Neural progenitor cell (in vitro differentiated cells): ENCODE data around the gene ZC3H8. TPM values are rescaled to one million over a fixed set of nuclear protein-coding genes. Genes with fewer than 3 reads are reported as not detected.

ENCODE experiments used
- DNase-seq: peaks from one replicate; pipeline ENCODE4 v3.0.0-alpha.2; 2016; ENCODE audit warnings: low spot score
- H2AFZ ChIP-seq: fragments of 200-600 bp; sonication (generic); replicated peaks from 2 replicates; pipeline ENCODE4 v1.6.1; 2016; ENCODE audit warnings: antibody characterized with exemption
- H3F3A ChIP-seq: fragments of 200-600 bp; sonication (generic); 2 replicates; pipeline ENCODE4 v1.6.1; 2016; ENCODE audit warnings: antibody characterized with exemption, low read depth
- H3K27ac ChIP-seq: fragments of 200-600 bp; sonication (generic); 2 replicates; pipeline ENCODE4 v1.5.1; 2016; ENCODE audit warnings: mild to moderate bottlenecking
- H3K27me3 ChIP-seq: fragments of 200-600 bp; sonication (generic); 2 replicates; pipeline ENCODE4 v1.6.1; 2016; ENCODE audit warnings: mild to moderate bottlenecking, moderate library complexity
- H3K36me3 ChIP-seq: fragments of 200-600 bp; sonication (generic); 2 replicates; pipeline ENCODE4 v1.5.1; 2016
- H3K4me1 ChIP-seq: fragments of 200-600 bp; sonication (generic); 2 replicates; pipeline ENCODE4 v1.6.1; 2016; ENCODE audit warnings: mixed run types
- H3K4me2 ChIP-seq: fragments of 200-600 bp; sonication (generic); 2 replicates; pipeline ENCODE4 v1.6.1; 2016
- H3K4me3 ChIP-seq: fragments of 200-600 bp; sonication (generic); 2 replicates; pipeline ENCODE4 v1.5.1; 2016
- H3K79me2 ChIP-seq: fragments of 200-600 bp; sonication (generic); 2 replicates; pipeline ENCODE4 v1.6.1; 2016; ENCODE audit warnings: low read depth
- H3K9ac ChIP-seq: fragments of 200-600 bp; sonication (generic); 2 replicates; pipeline ENCODE4 v1.6.1; 2016
- H3K9me3 ChIP-seq: fragments of 200-600 bp; sonication (generic); 2 replicates; pipeline ENCODE4 v1.5.1; 2016; ENCODE audit warnings: low read depth
- H4K20me1 ChIP-seq: fragments of 200-600 bp; sonication (generic); 2 replicates; pipeline ENCODE4 v1.6.1; 2016; ENCODE audit warnings: low read depth
- H3K27ac Mint-ChIP-seq: 3 replicates; pipeline ENCODE4 v1.8.0; 2021; ENCODE audit warnings: mixed read lengths
- H3K27me3 Mint-ChIP-seq: 2 replicates; pipeline ENCODE4 v1.8.0; 2022; ENCODE audit warnings: low read depth, mild to moderate bottlenecking, inconsistent platforms, moderate library complexity, mixed read lengths; ENCODE audit not compliant: insufficient read depth
- H3K36me3 Mint-ChIP-seq: 3 replicates; pipeline ENCODE4 v1.8.0; 2021; ENCODE audit warnings: mixed read lengths
- H3K4me1 Mint-ChIP-seq: 3 replicates; pipeline ENCODE4 v1.8.0; 2021; ENCODE audit warnings: mixed read lengths
- H3K4me3 Mint-ChIP-seq: 3 replicates; pipeline ENCODE4 v1.8.0; 2021; ENCODE audit warnings: mild to moderate bottlenecking, moderate library complexity, mixed read lengths
- H3K9me3 Mint-ChIP-seq: 3 replicates; pipeline ENCODE4 v1.8.0; 2020; ENCODE audit warnings: mixed read lengths
- CTCF ChIP-seq: fragments of 200-600 bp; sonication (generic); IDR thresholded peaks from 2 replicates; pipeline ENCODE4 v1.5.1; 2017; ENCODE audit warnings: antibody characterized with exemption, mild to moderate bottlenecking
- EZH2 ChIP-seq: fragments of 200-600 bp; sonication (generic); IDR thresholded peaks from 2 replicates; pipeline ENCODE4 v1.6.1; 2017; ENCODE audit warnings: antibody characterized with exemption, mild to moderate bottlenecking, moderate library complexity
- EZH2phosphoT487 ChIP-seq: fragments of 200-600 bp; sonication (generic); IDR thresholded peaks from 2 replicates; pipeline ENCODE4 v1.6.1; 2017; ENCODE audit warnings: antibody characterized with exemption
- total RNA-seq: library from RNA; depleted of rRNA; stranded (reverse); fragments of >200 nt; gene quantifications from 2 replicates; pipeline ENCODE4 v1.2.3, GENCODE V29; 2015; ENCODE audit warnings: low replicate concordance

The ZC3H8 gene
- total RNA-seq, 1 donor from 2014 or later, result 14.2 TPM

- no peak for TF ChIP-seq EZH2phosphoT487
- no peak for TF ChIP-seq CTCF
- TF ChIP-seq EZH2, result no peak
- H3K4me2 ChIP-seq, result no peak overlapping the region
- peaks cover 19% of the 10 kb centered on the region for H3K9me3 Mint-ChIP-seq
- H3K4me3 ChIP-seq, result no peak overlapping the region
- no peak overlapping the region for H3K27ac Mint-ChIP-seq
- no peak overlapping the region for H3K9ac ChIP-seq
- H3K9me3 ChIP-seq, result no peaks in the 10 kb centered on the region
- H3K4me1 Mint-ChIP-seq, result no peaks in the 10 kb centered on the region
- H3K27me3 Mint-ChIP-seq, result no peaks in the 10 kb centered on the region
- no peak overlapping the region for H2AFZ ChIP-seq
- H4K20me1 ChIP-seq, result no peaks in the 10 kb centered on the region
- no peaks in the 10 kb centered on the region for H3K27me3 ChIP-seq
- peaks cover 10% of the 10 kb centered on the region for H3K4me1 ChIP-seq
- H3K36me3 Mint-ChIP-seq, result peaks cover 34% of the 10 kb centered on the region
- H3F3A ChIP-seq, result peaks cover 10% of the 10 kb centered on the region
- H3K79me2 ChIP-seq, result no peaks in the 10 kb centered on the region
- DNase-seq, result no peak
- no peaks in the 10 kb centered on the region for H3K36me3 ChIP-seq
- H3K27ac ChIP-seq, result peak overlapping the region; percentile 54
- H3K4me3 Mint-ChIP-seq, result no peak overlapping the region
These were observed 73.1 kb downstream of the ZC3H8 start for GRCh38 chr2:112181571-112182290.

GRCh38 chr2:112175958-112176573 is 78.8 kb downstream of the ZC3H8 start:
- no peaks in the 10 kb centered on the region for H3K4me1 ChIP-seq
- no peak overlapping the region for H3K27ac Mint-ChIP-seq
- no peak overlapping the region for H3K4me2 ChIP-seq

GRCh38 chr2:112175333-112175732 is 79.5 kb downstream of the ZC3H8 start:
- Histone ChIP-seq H3K4me3 (no peak overlapping the region), H3K9me3 (no peaks in the 10 kb centered on the region), H3F3A (no peaks in the 10 kb centered on the region), H2AFZ (no peak overlapping the region), H3K36me3 (no peaks in the 10 kb centered on the region), H3K4me1 (no peaks in the 10 kb centered on the region), H3K9ac (no peak overlapping the region), H3K27ac (no peak overlapping the region), H3K4me2 (no peak overlapping the region), H3K79me2 (no peaks in the 10 kb centered on the region), H4K20me1 (no peaks in the 10 kb centered on the region), H3K27me3 (no peaks in the 10 kb centered on the region)
- H3K4me3 Mint-ChIP-seq, result no peak overlapping the region
- H3K36me3 Mint-ChIP-seq, result peaks cover 34% of the 10 kb centered on the region
- no peak for DNase-seq
- no peaks in the 10 kb centered on the region for H3K4me1 Mint-ChIP-seq
- peaks cover 2% of the 10 kb centered on the region for H3K27me3 Mint-ChIP-seq
- TF ChIP-seq EZH2 (no peak), CTCF (no peak), EZH2phosphoT487 (no peak)
- no peak overlapping the region for H3K27ac Mint-ChIP-seq
- peaks cover 16% of the 10 kb centered on the region for H3K9me3 Mint-ChIP-seq

More at GRCh38 chr2:112175958-112176573, 78.8 kb downstream of the ZC3H8 start:
- Mint-ChIP-seq H3K36me3 (peaks cover 35% of the 10 kb centered on the region), H3K9me3 (peaks cover 16% of the 10 kb centered on the region), H3K27me3 (peaks cover 2% of the 10 kb centered on the region), H3K4me3 (no peak overlapping the region), H3K4me1 (no peaks in the 10 kb centered on the region)
- no peak overlapping the region for H3K4me3 ChIP-seq
- H3K27ac ChIP-seq, result no peak overlapping the region
- H3K27me3 ChIP-seq, result no peaks in the 10 kb centered on the region
- H3K36me3 ChIP-seq, result no peaks in the 10 kb centered on the region
- no peak overlapping the region for H3K9ac ChIP-seq
- DNase-seq, result no peak
- no peaks in the 10 kb centered on the region for H3K79me2 ChIP-seq
- no peak for TF ChIP-seq CTCF
- TF ChIP-seq EZH2, result no peak
- TF ChIP-seq EZH2phosphoT487, result no peak
- H4K20me1 ChIP-seq, result no peaks in the 10 kb centered on the region
- H2AFZ ChIP-seq, result no peak overlapping the region
- H3K9me3 ChIP-seq, result no peaks in the 10 kb centered on the region
- H3F3A ChIP-seq, result no peaks in the 10 kb centered on the region
